Muscle of leg (tissue), 11 donors: ENCODE data around the gene RTN4RL1. TPM values are rescaled to one million over a fixed set of nuclear protein-coding genes. Genes with fewer than 3 reads are reported as not detected.

ENCODE experiments used
- DNase-seq: peaks from one replicate; pipeline ENCODE4 v3.0.0; 2013
- H3K27ac ChIP-seq: one replicate; pipeline ENCODE4 v1.5.1; 2013; ENCODE audit warnings: mild to moderate bottlenecking, low read length, control low read depth
- H3K27me3 ChIP-seq: one replicate; pipeline ENCODE4 v1.6.1; 2013; ENCODE audit warnings: low read length; ENCODE audit not compliant: control insufficient read depth, insufficient read depth
- H3K36me3 ChIP-seq: one replicate; pipeline ENCODE4 v1.6.1; 2013; ENCODE audit warnings: low read length; ENCODE audit not compliant: control insufficient read depth, insufficient read depth
- H3K4me1 ChIP-seq: one replicate; pipeline ENCODE4 v1.6.1; 2013; ENCODE audit warnings: low read length; ENCODE audit not compliant: control insufficient read depth, insufficient read depth
- H3K4me3 ChIP-seq: one replicate; pipeline ENCODE4 v1.5.1; 2013; ENCODE audit warnings: low read length, control low read depth
- H3K9me3 ChIP-seq: replicated peaks from 2 replicates; pipeline ENCODE4 v1.6.1; 2013; ENCODE audit warnings: low read depth, low read length; ENCODE audit not compliant: control insufficient read depth
- WGBS: methylation state at CpG from one replicate; pipeline ENCODE4 v1.1.5; 2013; ENCODE audit warnings: missing lambda C conversion rate; ENCODE audit not compliant: insufficient coverage; 5-methylcytosine and 5-hydroxymethylcytosine counted together
- polyA plus RNA-seq, 8 donors: library from polyadenylated mRNA; unstranded; fragments of 120-200 nt; gene quantifications; one replicate each; pipeline versions ENCODE4 v1.2.1 to v1.2.3, GENCODE V29; 2013; ENCODE audit warnings: inconsistent platforms in 1 of 8, low replicate concordance in 1 of 8; ENCODE audit not compliant: insufficient read length in 8 of 8, insufficient read depth in 1 of 8
- total RNA-seq: library from RNA; stranded (reverse); fragments of 120-200 nt; gene quantifications from one replicate; pipeline ENCODE4 v1.2.4, GENCODE V29; 2013

RTN4RL1 gene
- total and polyA plus RNA-seq, 9 donors, result 1.0 to 2.3 (median 1.7) TPM

- peaks cover 40% of the 10 kb centered on the region for H3K4me1 ChIP-seq
- H3K9me3 ChIP-seq, result no peaks in the 10 kb centered on the region
- peaks cover 70% of the 10 kb centered on the region for H3K27me3 ChIP-seq
- H3K4me3 ChIP-seq, result peak overlapping the region; percentile 37
- no peaks in the 10 kb centered on the region for H3K36me3 ChIP-seq
- H3K27ac ChIP-seq, result no peak overlapping the region
- peak; percentile 65 for DNase-seq
- under 1% methylated on average over 42 of the region's 49 CpGs for WGBS
These were observed 117.0 kb downstream of the RTN4RL1 start for GRCh38 chr17:1907909-1908698.

DNA sequence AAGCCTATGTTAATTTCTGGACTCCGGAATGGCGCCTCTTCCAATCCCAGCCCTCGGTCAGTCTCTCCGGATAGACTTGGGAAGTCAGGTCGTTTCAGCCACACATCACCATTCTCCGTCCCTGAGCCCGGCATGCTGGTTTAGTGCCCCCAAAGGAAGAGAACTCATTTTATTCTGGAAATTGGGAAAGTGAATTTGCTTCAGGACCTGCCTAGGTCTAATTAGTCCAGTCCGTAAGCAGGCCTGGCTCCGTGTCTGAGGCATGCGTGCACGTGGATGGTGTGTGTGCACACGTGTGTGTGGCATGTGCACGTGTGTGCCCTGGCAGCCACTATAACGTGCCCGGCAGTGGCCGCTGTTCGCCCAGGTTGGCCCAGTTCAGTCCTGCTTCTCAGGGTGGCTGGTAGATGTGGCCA lies 117.9 kb downstream of the RTN4RL1 start:
- no peak overlapping the region for H3K27ac ChIP-seq
- no peaks in the 10 kb centered on the region for H3K9me3 ChIP-seq
- no peak overlapping the region for H3K4me3 ChIP-seq
- DNase-seq, result no peak
- H3K36me3 ChIP-seq, result no peaks in the 10 kb centered on the region
- 54% methylated on average over 9 of the region's 17 CpGs for WGBS
- H3K4me1 ChIP-seq, result peaks cover 40% of the 10 kb centered on the region
- peaks cover 66% of the 10 kb centered on the region for H3K27me3 ChIP-seq

DNA sequence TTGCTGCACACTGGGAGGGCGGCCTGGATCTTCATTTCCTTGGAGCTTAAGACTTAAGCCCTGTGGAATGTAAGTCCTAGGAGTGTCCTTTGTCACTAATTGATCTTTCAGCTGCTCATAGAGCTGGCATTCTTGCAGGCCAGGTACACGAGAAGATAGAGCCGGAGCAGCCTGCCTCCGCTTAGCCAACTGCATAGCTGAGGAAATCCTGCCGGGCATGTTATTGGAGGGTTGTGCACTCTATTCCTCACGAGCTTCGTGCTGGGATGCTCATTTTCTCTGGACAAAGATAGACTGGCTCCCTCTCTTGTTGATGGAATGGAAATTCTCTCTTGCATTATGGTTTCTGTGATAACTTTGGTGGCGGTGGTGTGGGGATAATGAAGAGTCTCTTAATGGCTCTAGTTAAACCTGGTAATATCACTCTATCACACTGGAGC lies 118.5 kb downstream of the RTN4RL1 start:
- Histone ChIP-seq H3K9me3 (no peaks in the 10 kb centered on the region), H3K27ac (no peak overlapping the region), H3K36me3 (no peaks in the 10 kb centered on the region), H3K4me1 (peaks cover 40% of the 10 kb centered on the region), H3K27me3 (peaks cover 61% of the 10 kb centered on the region), H3K4me3 (no peak overlapping the region)
- peak; percentile 33 for DNase-seq
- 7% methylated on average over 3 of the region's 8 CpGs for WGBS

DNA sequence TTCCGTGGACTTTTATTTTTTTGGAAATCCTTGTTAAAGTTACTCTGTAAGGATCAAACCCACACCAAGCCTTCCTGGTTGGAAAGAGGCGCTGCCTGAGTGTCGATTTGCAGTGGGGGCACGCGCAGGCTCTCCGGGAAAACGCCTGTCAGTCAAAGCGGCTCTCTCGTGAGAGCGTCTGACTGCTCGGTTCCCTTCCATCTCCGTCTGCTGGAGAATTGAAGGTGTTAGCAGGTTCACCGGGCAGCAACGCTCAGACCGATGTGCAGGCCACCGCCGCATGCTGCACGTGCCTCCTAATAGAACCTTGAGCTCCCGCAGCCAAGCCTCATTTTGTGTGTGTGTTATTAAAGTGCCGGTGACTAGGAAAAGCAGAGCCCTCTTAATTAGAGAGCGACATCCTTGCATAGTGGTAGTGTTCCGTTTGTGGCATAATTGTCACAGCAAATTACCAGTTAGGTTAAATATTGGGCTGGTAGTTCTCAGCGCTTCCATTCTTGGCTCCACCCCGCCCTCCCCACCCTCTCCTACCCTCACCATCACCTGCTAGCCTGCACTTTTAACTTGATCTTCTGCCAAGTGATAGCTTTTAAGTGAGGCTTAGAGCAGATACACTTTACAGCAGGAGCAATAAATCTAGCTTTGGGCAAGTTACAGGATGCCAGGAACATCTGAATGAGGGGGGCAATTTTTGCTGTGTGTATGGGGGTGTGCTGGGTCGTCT lies 119.8 kb downstream of the RTN4RL1 start:
- H3K9me3 ChIP-seq, result no peaks in the 10 kb centered on the region
- 8% methylated on average over 20 of the region's 25 CpGs for WGBS
- H3K4me1 ChIP-seq, result peaks cover 40% of the 10 kb centered on the region
- H3K27ac ChIP-seq, result peak overlapping the region; percentile 35
- H3K27me3 ChIP-seq, result peaks cover 58% of the 10 kb centered on the region
- DNase-seq, result peak; percentile 30
- no peaks in the 10 kb centered on the region for H3K36me3 ChIP-seq
- no peak overlapping the region for H3K4me3 ChIP-seq

DNA sequence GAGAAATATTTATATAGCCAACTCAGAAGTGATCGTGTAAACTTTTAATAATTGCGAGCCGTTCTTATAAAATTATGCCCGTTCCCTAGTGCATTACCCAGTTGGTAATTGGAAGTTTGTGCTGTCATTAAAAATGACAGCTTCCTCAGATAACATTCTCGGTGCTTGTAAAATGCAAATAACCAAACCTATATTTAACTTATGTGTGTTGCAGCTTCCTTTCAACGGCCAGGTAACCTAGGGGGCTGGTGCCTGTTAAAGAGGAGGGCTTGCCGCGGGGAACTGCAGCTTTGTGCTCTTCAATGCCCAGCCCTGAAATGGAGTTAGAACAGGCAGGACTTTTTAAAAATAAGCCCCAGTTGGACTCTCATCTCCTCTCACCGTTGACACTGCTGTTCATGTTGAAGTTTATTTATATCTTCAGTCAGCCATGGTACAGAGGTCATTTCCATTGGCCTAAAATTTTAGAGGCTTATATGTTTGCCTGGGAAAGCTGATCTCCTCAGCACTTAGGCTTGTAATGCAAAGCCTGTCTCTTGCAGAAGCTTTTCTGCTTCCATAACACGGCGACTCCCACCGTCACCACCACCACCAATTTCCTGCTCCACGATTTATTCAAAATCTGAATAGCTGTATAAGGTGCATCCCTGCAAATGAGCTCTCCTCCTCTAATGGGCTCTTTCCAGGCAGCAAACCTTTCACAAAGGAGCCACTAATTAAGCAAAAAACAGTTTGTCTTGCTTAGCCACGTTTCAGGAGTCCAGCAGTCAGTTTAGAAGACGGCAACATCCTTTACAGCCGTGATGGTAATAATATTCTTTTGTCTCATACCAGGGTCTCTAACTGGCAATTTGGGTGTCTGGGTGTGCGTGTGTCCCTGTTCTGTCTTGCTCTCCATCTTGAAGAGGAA lies 120.6 kb downstream of the RTN4RL1 start:
- DNase-seq, result no peak
- Histone ChIP-seq H3K9me3 (no peaks in the 10 kb centered on the region), H3K27ac (peak overlapping the region; percentile 17), H3K27me3 (peaks cover 50% of the 10 kb centered on the region), H3K4me3 (no peak overlapping the region), H3K4me1 (peaks cover 40% of the 10 kb centered on the region), H3K36me3 (no peaks in the 10 kb centered on the region)
- WGBS, result 46% methylated on average over 3 of the region's 17 CpGs

- no peaks in the 10 kb centered on the region for H3K9me3 ChIP-seq
- peaks cover 36% of the 10 kb centered on the region for H3K36me3 ChIP-seq
- H3K4me3 ChIP-seq, result no peak overlapping the region
- DNase-seq, result no peak
- no CpG with 5 or more reads among the region's 8 CpGs for WGBS
- H3K4me1 ChIP-seq, result no peaks in the 10 kb centered on the region
- H3K27me3 ChIP-seq, result peaks cover 6% of the 10 kb centered on the region
- no peak overlapping the region for H3K27ac ChIP-seq
These were observed 125.6 kb downstream of the RTN4RL1 start for GRCh38 chr17:1899403-1900000.

- no peaks in the 10 kb centered on the region for H3K9me3 ChIP-seq
- H3K36me3 ChIP-seq, result peaks cover 39% of the 10 kb centered on the region
- peaks cover 2% of the 10 kb centered on the region for H3K27me3 ChIP-seq
- H3K4me3 ChIP-seq, result no peak overlapping the region
- H3K4me1 ChIP-seq, result no peaks in the 10 kb centered on the region
- DNase-seq, result no peak
- 92% methylated on average over 10 of the region's 12 CpGs for WGBS
- H3K27ac ChIP-seq, result no peak overlapping the region
These were observed 126.3 kb downstream of the RTN4RL1 start for GRCh38 chr17:1898872-1899271.

- H3K27me3 ChIP-seq, result no peaks in the 10 kb centered on the region
- 83% methylated on average over 5 of the region's 17 CpGs for WGBS
- no peak overlapping the region for H3K4me3 ChIP-seq
- no peaks in the 10 kb centered on the region for H3K4me1 ChIP-seq
- peaks cover 41% of the 10 kb centered on the region for H3K36me3 ChIP-seq
- H3K27ac ChIP-seq, result no peak overlapping the region
- DNase-seq, result no peak
- H3K9me3 ChIP-seq, result no peaks in the 10 kb centered on the region
These were observed 126.8 kb downstream of the RTN4RL1 start for GRCh38 chr17:1898332-1898731.

DNA sequence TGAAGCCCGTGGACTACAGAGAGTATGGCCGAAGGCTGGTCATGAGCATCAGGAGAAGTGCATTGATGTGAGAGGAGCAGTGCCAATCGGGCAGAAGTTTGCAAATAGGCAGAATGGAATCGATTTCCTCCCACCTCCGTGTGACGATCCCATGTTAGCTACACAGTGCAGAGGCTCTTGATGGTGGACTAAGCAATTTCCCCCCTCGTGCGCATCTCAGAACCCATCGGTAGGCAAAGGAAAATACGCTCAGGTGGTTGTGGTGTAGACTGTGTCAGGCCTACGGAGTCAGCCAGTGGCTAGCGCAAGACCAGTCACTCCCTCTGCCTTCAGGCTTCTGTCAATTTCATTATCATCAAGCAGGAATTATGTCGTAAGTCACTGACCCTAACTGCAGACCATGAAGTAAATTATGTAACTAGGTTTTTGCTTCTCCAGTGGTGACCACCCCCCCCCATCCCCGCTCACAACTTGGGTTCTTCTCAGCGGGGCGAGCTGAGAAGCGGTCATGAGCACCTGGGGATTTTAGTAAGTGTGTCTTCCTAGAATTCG lies 128.0 kb downstream of the RTN4RL1 start:
- H3K9me3 ChIP-seq, result no peaks in the 10 kb centered on the region
- no peaks in the 10 kb centered on the region for H3K27me3 ChIP-seq
- H3K4me1 ChIP-seq, result no peaks in the 10 kb centered on the region
- DNase-seq, result no peak
- 97% methylated on average over 7 of the region's 18 CpGs for WGBS
- no peak overlapping the region for H3K27ac ChIP-seq
- no peak overlapping the region for H3K4me3 ChIP-seq
- H3K36me3 ChIP-seq, result peaks cover 41% of the 10 kb centered on the region
